SKM-1 (cell line): Measurements from ENCODE around the gene CYP46A1.

Source experiments
- DNase-seq: peaks from one replicate; lab custom pipeline; 2025; ENCODE audit not compliant: unreplicated experiment; lab: John Stamatoyannopoulos, UW

CYP46A1 gene

GRCh38 chr14:99774556-99775307, 90.6 kb downstream of the CYP46A1 start:
- DNase-seq, result no peak

- DNase-seq, result no peak
Measured at GRCh38 chr14:99775351-99775750, 91.3 kb downstream of the CYP46A1 start.
